GM18909 (cell line): ENCODE results near the gene NACC2.

Source experiments
- ATAC-seq: cut with Tn5 transposase; IDR thresholded peaks from one replicate; pipeline ENCODE4 v1.9.1; 2021; ENCODE audit warnings: mild to moderate bottlenecking; ENCODE audit not compliant: unreplicated experiment, poor library complexity

NACC2 gene

GRCh38 chr9:136096505-136097001 is 1.5 kb upstream of the NACC2 start:
- ATAC-seq: no peak

- no peak for ATAC-seq
Measured at GRCh38 chr9:136093995-136094881, 851 bp downstream of the NACC2 start.

- no peak for ATAC-seq
Measured at GRCh38 chr9:136093346-136093986, 1.6 kb downstream of the NACC2 start.

- no peak for ATAC-seq
Measured at GRCh38 chr9:136092741-136093140, 2.3 kb downstream of the NACC2 start.

- ATAC-seq: no peak
Measured at GRCh38 chr9:136092353-136092650, 2.8 kb downstream of the NACC2 start.

GRCh38 chr9:136091582-136092352 is 3.3 kb downstream of the NACC2 start:
- no peak for ATAC-seq

GRCh38 chr9:136090768-136091581 is 4.1 kb downstream of the NACC2 start:
- ATAC-seq: no peak

GRCh38 chr9:136090056-136090735 is 4.9 kb downstream of the NACC2 start:
- ATAC-seq: no peak

GRCh38 chr9:136089697-136090045 is 5.4 kb downstream of the NACC2 start:
- ATAC-seq: no peak

GRCh38 chr9:136088939-136089696 is 6.0 kb downstream of the NACC2 start:
- ATAC-seq: no peak

GRCh38 chr9:136088481-136088938 is 6.6 kb downstream of the NACC2 start:
- ATAC-seq: no peak

- ATAC-seq: no peak
Measured at GRCh38 chr9:136087741-136088480, 7.2 kb downstream of the NACC2 start.

- no peak for ATAC-seq
Measured at GRCh38 chr9:136086951-136087740, 7.9 kb downstream of the NACC2 start.

GRCh38 chr9:136086213-136086881 is 8.7 kb downstream of the NACC2 start:
- no peak for ATAC-seq

GRCh38 chr9:136085815-136086212 is 9.3 kb downstream of the NACC2 start:
- no peak for ATAC-seq

GRCh38 chr9:136084063-136084944 is 10.8 kb downstream of the NACC2 start:
- ATAC-seq: no peak
